WTC11 (cell line): ENCODE measurements around the gene CPNE4. TPM values are rescaled to one million over a fixed set of nuclear protein-coding genes. Genes with fewer than 3 reads are reported as not detected.
A peak's percentile ranks its signal among the peaks of the same experiment; 100 is the strongest.

Source experiments
- ATAC-seq: fragments of 200-7000 bp; cut with Tn5 transposase; 2 replicates; pipeline ENCODE4 v1.10.0; 2021; ENCODE audit warnings: mild to moderate bottlenecking, moderate library complexity
- CTCF ChIA-PET: fragments of 300-600 bp; sonication (Branson Sonifier 250); formaldehyde crosslinking; loops from one replicate; lab custom pipeline; 2021; ENCODE audit warnings: antibody characterized with exemption; lab: Charles Lee
- POLR2A ChIA-PET: fragments of 350-600 bp; sonication (Branson Sonifier 250); formaldehyde crosslinking; loops from one replicate; lab custom pipeline; 2021; ENCODE audit warnings: antibody characterized with exemption; lab: Charles Lee
- DNase-seq: peaks from one replicate; pipeline ENCODE4 v3.0.0; 2021; ENCODE audit warnings: low spot score
- H3K27ac Mint-ChIP-seq: 2 replicates; pipeline ENCODE4 v1.8.0; 2021; ENCODE audit warnings: mixed read lengths
- H3K27me3 Mint-ChIP-seq: 2 replicates; pipeline ENCODE4 v1.8.0; 2021; ENCODE audit warnings: low read depth, mild to moderate bottlenecking, moderate library complexity, mixed read lengths
- H3K36me3 Mint-ChIP-seq: 2 replicates; pipeline ENCODE4 v1.8.0; 2021; ENCODE audit warnings: mixed read lengths
- H3K4me1 Mint-ChIP-seq: 2 replicates; pipeline ENCODE4 v1.8.0; 2022; ENCODE audit warnings: mixed read lengths
- H3K4me3 Mint-ChIP-seq: 2 replicates; pipeline ENCODE4 v1.8.0; 2021; ENCODE audit warnings: mild to moderate bottlenecking, moderate library complexity, mixed read lengths
- H3K9me3 Mint-ChIP-seq: 2 replicates; pipeline ENCODE4 v1.8.0; 2021; ENCODE audit warnings: mixed read lengths
- ARID4B ChIP-seq: sonication (generic); formaldehyde crosslinking; IDR thresholded peaks from 2 replicates; pipeline ENCODE4 v1.8.0; 2023; ENCODE audit warnings: missing genetic modification reagents, mild to moderate bottlenecking, borderline replicate concordance
- ATF2 ChIP-seq: sonication (generic); formaldehyde crosslinking; IDR thresholded peaks from 2 replicates; pipeline ENCODE4 v1.8.1; 2022; ENCODE audit warnings: low read depth, missing genetic modification reagents, borderline replicate concordance
- ATF3 ChIP-seq: sonication (generic); formaldehyde crosslinking; conservative IDR thresholded peaks from 2 replicates; pipeline ENCODE4 v1.8.1; 2022; ENCODE audit warnings: mild to moderate bottlenecking, missing genetic modification reagents
- E2F5 ChIP-seq: sonication (generic); formaldehyde crosslinking; IDR thresholded peaks from 2 replicates; pipeline ENCODE4 v1.8.1; 2022; ENCODE audit warnings: mild to moderate bottlenecking, moderate library complexity, missing genetic modification reagents
- ETV6 ChIP-seq: sonication (generic); formaldehyde crosslinking; IDR thresholded peaks from 2 replicates; pipeline ENCODE4 v1.8.1; 2022; ENCODE audit warnings: mild to moderate bottlenecking, missing genetic modification reagents
- FOXJ3 ChIP-seq: sonication (generic); formaldehyde crosslinking; IDR thresholded peaks from 2 replicates; pipeline ENCODE4 v1.9.0; 2021; ENCODE audit warnings: missing genetic modification reagents, mild to moderate bottlenecking, borderline replicate concordance
- GABPB1 ChIP-seq: sonication (generic); formaldehyde crosslinking; IDR thresholded peaks from 2 replicates; pipeline ENCODE4 v1.8.1; 2023; ENCODE audit warnings: mild to moderate bottlenecking, missing genetic modification reagents
- IRF2 ChIP-seq: sonication (generic); formaldehyde crosslinking; IDR thresholded peaks from 2 replicates; pipeline ENCODE4 v1.8.0; 2022; ENCODE audit warnings: low read depth, missing genetic modification reagents, borderline replicate concordance
- MAX ChIP-seq: sonication (generic); formaldehyde crosslinking; IDR thresholded peaks from 2 replicates; pipeline ENCODE4 v1.8.0; 2022; ENCODE audit warnings: mild to moderate bottlenecking, missing genetic modification reagents
- PREB ChIP-seq: sonication (generic); formaldehyde crosslinking; IDR thresholded peaks from 2 replicates; pipeline ENCODE4 v1.8.1; 2022; ENCODE audit warnings: mild to moderate bottlenecking, missing genetic modification reagents, moderate library complexity, borderline replicate concordance
- RELA ChIP-seq: sonication (generic); formaldehyde crosslinking; IDR thresholded peaks from 2 replicates; pipeline ENCODE4 v1.8.1; 2022; ENCODE audit warnings: missing genetic modification reagents, mild to moderate bottlenecking, borderline replicate concordance
- SOX15 ChIP-seq: fragments of 250-450 bp; sonication (Bioruptor Pico); IDR thresholded peaks from 2 replicates; pipeline ENCODE4 v1.9.0; 2021; ENCODE audit warnings: mild to moderate bottlenecking
- SP1 ChIP-seq: sonication (generic); formaldehyde crosslinking; conservative IDR thresholded peaks from 2 replicates; pipeline ENCODE4 v1.8.1; 2022; ENCODE audit warnings: missing genetic modification reagents
- TEAD1 ChIP-seq: sonication (generic); formaldehyde crosslinking; IDR thresholded peaks from 2 replicates; pipeline ENCODE4 v1.8.0; 2022; ENCODE audit warnings: mild to moderate bottlenecking, missing genetic modification reagents
- TEAD4 ChIP-seq: sonication (generic); formaldehyde crosslinking; IDR thresholded peaks from 2 replicates; pipeline ENCODE4 v1.8.0; 2022; ENCODE audit warnings: mild to moderate bottlenecking, missing genetic modification reagents
- TP53 ChIP-seq: sonication (generic); formaldehyde crosslinking; IDR thresholded peaks from 2 replicates; pipeline ENCODE4 v1.8.1; 2023; ENCODE audit warnings: mild to moderate bottlenecking, missing genetic modification reagents
- ZBTB21 ChIP-seq: sonication (generic); formaldehyde crosslinking; IDR thresholded peaks from 2 replicates; pipeline ENCODE4 v1.8.1; 2023; ENCODE audit warnings: mild to moderate bottlenecking, missing genetic modification reagents, borderline replicate concordance
- ZBTB43 ChIP-seq: sonication (generic); formaldehyde crosslinking; IDR thresholded peaks from 2 replicates; pipeline ENCODE4 v1.8.1; 2023; ENCODE audit warnings: mild to moderate bottlenecking, missing genetic modification reagents
- ZMAT4 ChIP-seq: fragments of 250-450 bp; sonication (Bioruptor Pico); IDR thresholded peaks from 2 replicates; pipeline ENCODE4 v1.9.0; 2021; ENCODE audit warnings: mild to moderate bottlenecking
- ZNF138 ChIP-seq: sonication (generic); formaldehyde crosslinking; conservative IDR thresholded peaks from 2 replicates; pipeline ENCODE4 v1.8.1; 2022; ENCODE audit warnings: mild to moderate bottlenecking, moderate library complexity, missing genetic modification reagents
- ZNF263 ChIP-seq: sonication (generic); formaldehyde crosslinking; IDR thresholded peaks from 2 replicates; pipeline ENCODE4 v1.8.1; 2022; ENCODE audit warnings: low read depth, mild to moderate bottlenecking, moderate library complexity, missing genetic modification reagents
- ZNF317 ChIP-seq: sonication (generic); formaldehyde crosslinking; IDR thresholded peaks from 2 replicates; pipeline ENCODE4 v1.8.1; 2023; ENCODE audit warnings: low read depth, mild to moderate bottlenecking, moderate library complexity, missing genetic modification reagents, borderline replicate concordance
- ZNF671 ChIP-seq: fragments of 250-450 bp; sonication (Bioruptor Pico); IDR thresholded peaks from 2 replicates; pipeline ENCODE4 v1.8.0; 2021; ENCODE audit warnings: mild to moderate bottlenecking
- total RNA-seq: library from RNA; stranded (reverse); gene quantifications from 3 replicates; pipeline ENCODE4 v1.2.3, GENCODE V29; 2021

Gene CPNE4
- total RNA-seq, 1 experiment from 2014 or later: 2.4 TPM

- TF ChIP-seq ETV6 (no peak), ATF2 (CRISPR knock-in tag) (no peak), SP1 (no peak), TP53 (no peak)
Observed at GRCh38 chr3:131914090-131914691, 120.6 kb downstream of the CPNE4 start (continued).

GRCh38 chr3:131912255-131912654, 122.6 kb downstream of the CPNE4 start:
- H3K27ac Mint-ChIP-seq: peak overlapping the region; percentile 52; the same call in 1 of the 2 replicates
- DNase-seq: no peak

GRCh38 chr3:131907796-131908195, 127.0 kb downstream of the CPNE4 start:
- ChIA-PET POLR2A (no interaction called here), CTCF (interaction anchor here (1.3 kb wide), 1 partner anchor 16 kb away, joined by 3 read pairs; no protein-coding TSS in a partner anchor)
- no peak for DNase-seq
- no peak for ATAC-seq
- Mint-ChIP-seq H3K4me3 (no peak overlapping the region), H3K27ac (no peak overlapping the region), H3K9me3 (no peaks in the 10 kb centered on the region), H3K4me1 (peaks cover 13% of the 10 kb centered on the region), H3K36me3 (no peaks in the 10 kb centered on the region), H3K27me3 (no peaks in the 10 kb centered on the region)
- TF ChIP-seq ZBTB21 (no peak), ARID4B (no peak), MAX (CRISPR knock-in tag) (no peak), ZNF138 (CRISPR knock-in tag) (no peak), ZNF263 (CRISPR knock-in tag) (no peak), SOX15 (CRISPR knock-in tag) (no peak), ZMAT4 (CRISPR knock-in tag) (no peak), E2F5 (no peak), IRF2 (CRISPR knock-in tag) (no peak), ZNF317 (CRISPR knock-in tag) (no peak), PREB (CRISPR knock-in tag) (no peak), ZBTB43 (CRISPR knock-in tag) (no peak), TEAD1 (CRISPR knock-in tag) (no peak), FOXJ3 (CRISPR knock-in tag) (no peak), RELA (CRISPR knock-in tag) (no peak), TEAD4 (no peak)

More at GRCh38 chr3:131912255-131912654, 122.6 kb downstream of the CPNE4 start:
- CTCF ChIA-PET: interaction anchor here (0.8 kb wide), 1 partner anchor 123 kb away, joined by 3 read pairs; the partner anchor contains the start of gene CPNE4
- ATAC-seq: no peak
- no peak for TF ChIP-seq SP1
- TF ChIP-seq IRF2 (CRISPR knock-in tag): no peak
- TF ChIP-seq ZNF671 (CRISPR knock-in tag): no peak
- no peak for TF ChIP-seq ATF3 (CRISPR knock-in tag)
- no peak for TF ChIP-seq GABPB1 (CRISPR knock-in tag)
- no peak for TF ChIP-seq ZBTB21
- TF ChIP-seq, all 79 proteins: peak for 0
- no peaks in the 10 kb centered on the region for H3K9me3 Mint-ChIP-seq
- H3K27me3 Mint-ChIP-seq: no peaks in the 10 kb centered on the region
- H3K36me3 Mint-ChIP-seq: no peaks in the 10 kb centered on the region
- H3K4me1 Mint-ChIP-seq: peaks cover 53% of the 10 kb centered on the region
- POLR2A ChIA-PET: no interaction called here
- H3K4me3 Mint-ChIP-seq: no peak overlapping the region
